Loucy (cell line): ENCODE measurements around the gene KRTAP10-1.

Source experiments
- H2AFZ ChIP-seq: fragments of 200-600 bp; sonication (generic); 2 replicates; pipeline ENCODE4 v1.6.0; 2016; ENCODE audit warnings: antibody characterized with exemption, mild to moderate bottlenecking, low read length, moderate library complexity
- H3F3A ChIP-seq: fragments of 200-600 bp; 2 replicates; pipeline ENCODE4 v1.6.0; 2016; ENCODE audit warnings: antibody characterized with exemption, low read depth, mild to moderate bottlenecking
- H3K27me3 ChIP-seq: fragments of 200-600 bp; sonication (generic); 2 replicates; pipeline ENCODE4 v1.6.1; 2014; ENCODE audit warnings: low read length, mild to moderate bottlenecking; ENCODE audit not compliant: insufficient read depth, poor library complexity, severe bottlenecking
- H3K36me3 ChIP-seq: fragments of 200-600 bp; sonication (generic); 2 replicates; pipeline ENCODE4 v1.6.1; 2016; ENCODE audit warnings: low read length; ENCODE audit not compliant: insufficient read depth
- H3K4me1 ChIP-seq: fragments of 200-600 bp; sonication (generic); 2 replicates; pipeline ENCODE4 v1.5.1; 2014; ENCODE audit warnings: low read length, mild to moderate bottlenecking; ENCODE audit not compliant: insufficient read depth, poor library complexity, severe bottlenecking
- H3K4me2 ChIP-seq: fragments of 200-600 bp; sonication (generic); 2 replicates; pipeline ENCODE4 v1.6.0; 2014; ENCODE audit warnings: antibody characterized with exemption, low read length, low read depth, mild to moderate bottlenecking; ENCODE audit not compliant: poor library complexity, severe bottlenecking
- H3K4me3 ChIP-seq: fragments of 200-600 bp; sonication (generic); 2 replicates; pipeline ENCODE4 v1.5.1; 2014; ENCODE audit warnings: low read length, mild to moderate bottlenecking, mixed read lengths; ENCODE audit not compliant: poor library complexity, severe bottlenecking
- H3K79me2 ChIP-seq: fragments of 200-600 bp; sonication (generic); 2 replicates; pipeline ENCODE4 v1.6.1; 2014; ENCODE audit warnings: low read length; ENCODE audit not compliant: insufficient read depth
- H3K9ac ChIP-seq: fragments of 200-600 bp; sonication (generic); 2 replicates; pipeline ENCODE4 v1.6.0; 2014; ENCODE audit warnings: mild to moderate bottlenecking, low read depth, low read length, moderate library complexity; ENCODE audit not compliant: poor library complexity, severe bottlenecking
- H3K9me2 ChIP-seq: fragments of 200-600 bp; sonication (generic); replicated peaks from 2 replicates; pipeline ENCODE4 v1.6.1; 2016; ENCODE audit warnings: low read depth, low read length, mixed read lengths
- H3K9me3 ChIP-seq: fragments of 200-600 bp; sonication (generic); 2 replicates; pipeline ENCODE4 v1.6.1; 2014; ENCODE audit warnings: mild to moderate bottlenecking, antibody characterized with exemption, low read length, low read depth; ENCODE audit not compliant: insufficient read depth
- H4K20me1 ChIP-seq: fragments of 200-600 bp; sonication (generic); 2 replicates; pipeline ENCODE4 v1.6.0; 2014; ENCODE audit warnings: antibody characterized with exemption, low read length, mild to moderate bottlenecking; ENCODE audit not compliant: insufficient read depth, poor library complexity, severe bottlenecking
- CTCF ChIP-seq: fragments of 200-600 bp; sonication (generic); conservative IDR thresholded peaks from 2 replicates; pipeline ENCODE4 v1.5.1; 2014; ENCODE audit warnings: mild to moderate bottlenecking, antibody characterized with exemption, low read length
- EZH2phosphoT487 ChIP-seq: fragments of 200-600 bp; IDR thresholded peaks from 2 replicates; pipeline ENCODE4 v1.6.1; 2018; ENCODE audit warnings: antibody characterized with exemption, mild to moderate bottlenecking, moderate library complexity, borderline replicate concordance

The KRTAP10-1 gene

GRCh38 chr21:44579056-44579832, 39.2 kb upstream of the KRTAP10-1 start:
- H3K9me3 ChIP-seq, result peaks cover 6% of the 10 kb centered on the region; the same call in 1 of the 2 replicates
- H3K79me2 ChIP-seq, result no peaks in the 10 kb centered on the region
- H3K27me3 ChIP-seq, result no peaks in the 10 kb centered on the region
- no peak overlapping the region for H3K9ac ChIP-seq
- TF ChIP-seq CTCF, result no peak
- no peak for TF ChIP-seq EZH2phosphoT487
- H4K20me1 ChIP-seq, result no peaks in the 10 kb centered on the region
- no peak overlapping the region for H3K4me2 ChIP-seq
- no peaks in the 10 kb centered on the region for H3K36me3 ChIP-seq
- H3K9me2 ChIP-seq, result no peaks in the 10 kb centered on the region
- H2AFZ ChIP-seq, result no peak overlapping the region
- H3K4me3 ChIP-seq, result no peak overlapping the region
- no peaks in the 10 kb centered on the region for H3K4me1 ChIP-seq
- no peaks in the 10 kb centered on the region; the same call in 1 of the 2 replicates for H3F3A ChIP-seq

- Histone ChIP-seq H2AFZ (no peak overlapping the region), H3F3A (no peaks in the 10 kb centered on the region; the same call in 1 of the 2 replicates), H3K9ac (no peak overlapping the region), H3K9me2 (no peaks in the 10 kb centered on the region), H4K20me1 (no peaks in the 10 kb centered on the region), H3K27me3 (no peaks in the 10 kb centered on the region), H3K4me3 (no peak overlapping the region), H3K79me2 (no peaks in the 10 kb centered on the region), H3K4me1 (no peaks in the 10 kb centered on the region), H3K9me3 (peaks cover 6% of the 10 kb centered on the region; the same call in 1 of the 2 replicates), H3K4me2 (no peak overlapping the region), H3K36me3 (no peaks in the 10 kb centered on the region)
- TF ChIP-seq CTCF (no peak), EZH2phosphoT487 (no peak)
Observed at GRCh38 chr21:44578371-44579055, 38.5 kb upstream of the KRTAP10-1 start.

DNA sequence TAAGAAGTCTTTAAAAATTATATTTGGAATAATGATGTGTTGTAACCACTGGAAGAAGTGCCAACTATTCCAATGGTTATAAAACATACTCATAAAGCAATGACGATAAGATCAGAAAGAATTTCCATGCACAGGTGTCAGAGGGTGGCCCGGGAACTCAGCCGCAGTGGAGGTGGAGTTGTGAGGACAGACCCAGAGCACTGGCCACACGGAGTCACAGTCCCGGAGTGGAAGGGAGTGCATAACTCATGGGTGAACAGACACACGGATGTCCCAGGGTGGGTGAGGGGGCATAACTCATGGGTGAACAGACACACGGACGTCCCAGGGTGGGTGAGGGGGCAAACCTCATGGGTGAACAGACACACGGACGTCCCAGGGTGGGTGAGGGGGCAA, 36.0 kb upstream of the KRTAP10-1 start:
- H3K9ac ChIP-seq, result no peak overlapping the region
- H3K36me3 ChIP-seq, result no peaks in the 10 kb centered on the region
- peaks cover 1% of the 10 kb centered on the region; the same call in 1 of the 2 replicates for H3K9me3 ChIP-seq
- no peaks in the 10 kb centered on the region for H3K79me2 ChIP-seq
- no peak overlapping the region for H3K4me2 ChIP-seq
- H3K27me3 ChIP-seq, result no peaks in the 10 kb centered on the region
- no peaks in the 10 kb centered on the region for H4K20me1 ChIP-seq
- H3K4me3 ChIP-seq, result no peak overlapping the region
- H3K9me2 ChIP-seq, result no peaks in the 10 kb centered on the region
- H3F3A ChIP-seq, result no peaks in the 10 kb centered on the region
- no peak overlapping the region for H2AFZ ChIP-seq
- TF ChIP-seq EZH2phosphoT487 (no peak), CTCF (no peak)
- H3K4me1 ChIP-seq, result no peaks in the 10 kb centered on the region
